HG03354 (cell line): Measurements from ENCODE around the gene PDGFRB.

Source experiments
- ATAC-seq: cut with Tn5 transposase; IDR thresholded peaks from one replicate; pipeline ENCODE4 v1.9.1; 2021; ENCODE audit warnings: mild to moderate bottlenecking; ENCODE audit not compliant: unreplicated experiment, poor library complexity, severe bottlenecking

PDGFRB gene

GRCh38 chr5:150183436-150183835 lies 27.8 kb upstream of the PDGFRB start:
- ATAC-seq = no peak

DNA sequence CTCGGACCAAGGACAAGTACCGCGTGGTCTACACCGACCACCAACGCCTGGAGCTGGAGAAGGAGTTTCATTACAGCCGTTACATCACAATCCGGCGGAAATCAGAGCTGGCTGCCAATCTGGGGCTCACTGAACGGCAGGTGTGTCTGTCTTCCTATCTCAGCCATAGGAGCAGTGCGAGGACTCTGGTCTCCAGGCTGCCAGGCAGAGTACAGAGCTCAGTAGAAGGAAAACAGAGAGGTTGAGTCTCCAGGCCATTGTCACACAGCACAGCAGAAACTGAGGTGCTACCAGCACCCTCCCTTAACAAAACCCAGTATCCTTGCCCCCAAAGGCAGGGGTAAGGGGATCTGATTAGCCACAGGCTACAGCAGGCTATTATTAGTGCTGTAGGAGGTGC lies 27.1 kb upstream of the PDGFRB start:
- ATAC-seq = no peak

DNA sequence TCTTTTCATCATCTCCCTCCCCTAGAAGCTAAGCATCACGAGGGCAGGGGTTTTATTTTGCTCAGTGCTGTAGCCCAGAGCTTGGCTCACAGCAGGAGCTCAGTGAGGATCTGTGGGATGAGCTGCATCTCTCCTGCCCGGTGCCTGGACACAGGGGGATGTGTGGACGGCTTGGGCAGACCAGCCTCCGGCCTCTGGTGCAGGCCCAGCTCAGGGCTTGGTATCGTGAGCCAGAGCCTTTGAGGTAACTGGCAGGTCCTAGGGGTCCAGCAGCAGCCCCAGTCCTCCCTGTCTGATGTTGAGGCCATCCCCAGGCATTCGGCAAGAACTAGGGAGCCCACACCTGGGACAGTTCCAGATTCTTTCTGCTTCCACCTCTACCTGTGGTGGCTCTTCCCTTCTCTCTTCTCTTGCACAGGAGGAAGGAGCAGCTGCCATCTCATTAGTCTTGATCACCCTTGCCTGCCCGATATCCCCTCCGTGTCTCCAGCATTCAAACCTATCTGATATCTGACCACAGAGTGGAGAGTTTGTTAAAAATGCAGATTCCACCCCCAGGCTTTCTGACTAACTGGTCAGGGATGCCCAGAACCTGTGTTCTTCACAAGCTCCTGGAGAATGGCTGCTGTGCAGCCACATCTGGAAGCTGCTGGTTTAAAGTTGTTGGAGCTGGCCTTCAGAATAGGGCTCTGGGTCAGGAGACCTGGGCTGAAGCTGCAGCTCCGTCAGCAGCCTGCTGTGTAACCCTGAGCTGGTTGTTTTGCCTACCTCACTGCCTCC lies 26.3 kb upstream of the PDGFRB start:
- no peak for ATAC-seq

DNA sequence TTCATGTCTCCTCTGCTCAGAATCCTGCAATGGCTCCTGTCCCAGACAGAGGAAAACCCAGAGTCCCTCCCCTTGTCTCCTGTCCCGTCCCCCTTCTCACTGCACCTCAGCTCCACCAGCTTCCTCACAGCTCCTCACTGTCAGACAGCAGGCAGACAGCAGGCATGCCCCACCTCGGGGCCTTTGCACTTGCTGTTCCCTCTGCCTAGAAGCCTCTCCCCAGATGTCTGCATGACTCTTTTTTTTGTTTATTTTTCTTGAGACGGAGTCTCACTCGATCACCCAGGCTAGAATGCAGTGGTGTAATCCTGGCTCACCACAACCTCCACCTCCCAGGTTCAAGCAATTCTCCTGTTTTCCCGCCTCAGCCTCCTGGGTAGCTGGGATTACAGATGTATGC lies 25.4 kb upstream of the PDGFRB start:
- no peak for ATAC-seq

DNA sequence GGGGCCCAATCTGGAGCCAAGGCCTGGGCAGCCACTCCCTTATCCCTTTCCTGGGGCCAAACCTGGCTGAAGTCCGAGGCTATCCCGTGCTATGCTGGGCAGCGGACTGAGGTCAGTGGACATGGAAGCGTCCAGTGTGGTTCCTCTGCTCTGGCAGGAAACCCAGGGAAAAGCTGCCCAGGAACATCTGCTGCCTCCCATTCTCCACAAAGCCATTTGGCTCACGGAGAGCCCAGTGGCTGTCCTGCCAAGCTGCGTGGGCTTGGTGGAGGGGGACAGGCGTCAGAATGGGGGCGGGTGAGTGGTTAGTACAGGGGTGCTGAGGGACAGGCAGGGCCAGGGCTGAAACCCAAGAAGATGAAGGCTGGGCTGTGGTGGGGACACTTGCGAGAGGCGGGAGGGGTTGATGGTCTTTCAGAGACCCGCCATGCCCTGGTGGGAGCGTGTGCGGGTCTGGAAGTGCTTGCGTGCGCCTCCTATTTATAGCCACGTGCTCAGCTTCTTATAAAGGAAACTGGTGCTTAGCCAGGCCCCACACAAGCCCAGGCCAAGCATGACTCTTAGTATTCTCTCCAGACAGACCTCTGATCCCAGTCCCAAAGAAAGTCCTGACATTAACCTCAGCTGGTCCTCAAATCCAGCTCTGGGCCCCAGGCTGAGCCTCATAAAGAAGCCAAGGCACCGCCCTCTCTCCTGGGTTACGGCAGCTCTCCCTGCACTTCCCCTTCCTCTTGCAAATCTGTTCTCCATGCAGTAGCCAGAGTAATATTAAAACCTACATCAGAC lies 24.8 kb upstream of the PDGFRB start:
- no peak for ATAC-seq

DNA sequence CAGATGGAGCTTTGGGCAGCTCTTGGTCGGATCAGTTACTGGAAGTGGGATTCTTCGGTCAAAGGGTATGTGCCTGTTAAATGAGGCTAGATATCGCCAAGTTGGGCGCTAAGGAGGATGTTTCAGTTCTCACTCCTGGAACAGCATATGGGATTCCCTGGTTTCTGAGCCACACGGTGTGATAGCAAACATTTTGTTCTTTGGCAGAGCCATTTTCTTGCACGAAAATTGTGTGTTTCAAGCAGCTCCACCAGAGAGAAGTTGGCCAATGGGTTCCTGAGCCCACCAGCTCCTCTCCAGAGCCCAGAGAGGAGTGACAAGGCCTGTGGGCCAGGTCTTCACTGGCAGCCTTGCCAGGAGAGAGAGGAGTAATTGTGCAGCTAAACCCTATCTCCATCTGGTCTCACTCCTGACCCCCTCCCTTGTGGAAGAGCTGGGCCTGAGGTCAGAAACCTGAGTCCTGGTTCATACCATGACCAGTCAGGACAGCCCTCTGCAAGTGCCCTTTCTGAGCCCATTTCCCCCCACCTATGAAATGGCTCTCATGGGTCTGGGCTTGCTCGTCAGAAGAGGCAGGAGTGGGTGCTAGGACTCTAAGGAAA lies 23.5 kb upstream of the PDGFRB start:
- no peak for ATAC-seq

GRCh38 chr5:150178262-150178661 lies 22.6 kb upstream of the PDGFRB start:
- ATAC-seq = no peak

GRCh38 chr5:150177721-150178120 lies 22.1 kb upstream of the PDGFRB start:
- ATAC-seq = no peak

- ATAC-seq = no peak
Observed at GRCh38 chr5:150176745-150177477, 21.3 kb upstream of the PDGFRB start.

- ATAC-seq = no peak
Observed at GRCh38 chr5:150175536-150175935, 19.9 kb upstream of the PDGFRB start.

GRCh38 chr5:150175076-150175475 lies 19.4 kb upstream of the PDGFRB start:
- no peak for ATAC-seq

- no peak for ATAC-seq
Observed at GRCh38 chr5:150174285-150174684, 18.6 kb upstream of the PDGFRB start.

GRCh38 chr5:150173161-150173560 lies 17.5 kb upstream of the PDGFRB start:
- ATAC-seq = no peak

DNA sequence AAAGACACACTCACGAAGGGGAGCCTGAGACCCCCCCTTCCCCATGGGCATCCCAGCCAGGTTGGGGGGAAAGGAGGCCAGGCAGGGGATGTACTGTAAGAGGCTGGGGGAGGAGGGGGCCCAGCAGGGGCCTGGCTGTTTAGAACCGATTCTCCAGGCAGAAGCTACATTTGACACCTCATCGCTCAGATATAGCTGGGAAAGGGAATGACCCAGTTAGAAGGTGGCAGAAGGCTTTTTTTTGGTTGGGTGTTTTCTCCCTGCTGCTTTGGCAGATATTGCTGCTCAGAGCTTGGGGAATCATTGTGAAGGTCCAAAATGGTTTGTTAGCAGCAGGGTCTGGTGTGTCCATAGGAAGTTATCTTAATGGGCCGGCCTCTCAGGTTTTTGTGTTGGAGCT lies 16.9 kb upstream of the PDGFRB start:
- ATAC-seq = no peak

- no peak for ATAC-seq
Observed at GRCh38 chr5:150172145-150172544, 16.5 kb upstream of the PDGFRB start.

GRCh38 chr5:150168864-150169263 lies 13.2 kb upstream of the PDGFRB start:
- no peak for ATAC-seq

GRCh38 chr5:150167908-150168307 lies 12.3 kb upstream of the PDGFRB start:
- no peak for ATAC-seq

DNA sequence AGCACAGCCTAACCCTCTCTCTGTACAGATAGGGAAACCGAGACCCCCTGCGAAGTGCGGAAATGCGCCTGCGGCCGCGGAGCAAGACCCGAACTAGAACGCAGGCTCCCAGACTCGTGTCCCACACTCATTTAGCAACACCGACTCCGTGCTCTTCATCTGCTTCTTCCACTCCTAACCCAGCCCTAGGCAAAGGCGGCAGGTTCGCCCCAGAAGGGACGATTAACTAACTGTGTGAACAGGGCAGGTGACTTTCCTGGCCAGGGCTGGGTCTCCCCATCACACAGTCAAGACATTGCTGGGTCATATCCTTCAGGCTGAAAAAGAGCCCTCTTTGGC lies 11.8 kb upstream of the PDGFRB start:
- ATAC-seq = no peak

GRCh38 chr5:150166650-150167511 lies 11.2 kb upstream of the PDGFRB start, which contains the start of gene CDX1:
TSS of gene CDX1 (plus strand) at chr5:150166778. CDS start at chr5:150166877, 99 bp downstream.
- ATAC-seq = no peak
